NCI-H1694 (cell line): Measurements from ENCODE around the gene OR13C4.
A peak's percentile ranks its signal among the peaks of the same experiment; 100 is the strongest.
"Not testable (repeated sequence)": the region's sequence is repeated elsewhere in the genome, so short reads cannot be mapped to it uniquely, and the experiment has no call there.

Experiments used
- DNase-seq: peaks from one replicate; lab custom pipeline; 2025; lab: John Stamatoyannopoulos, UW

OR13C4 gene

DNA sequence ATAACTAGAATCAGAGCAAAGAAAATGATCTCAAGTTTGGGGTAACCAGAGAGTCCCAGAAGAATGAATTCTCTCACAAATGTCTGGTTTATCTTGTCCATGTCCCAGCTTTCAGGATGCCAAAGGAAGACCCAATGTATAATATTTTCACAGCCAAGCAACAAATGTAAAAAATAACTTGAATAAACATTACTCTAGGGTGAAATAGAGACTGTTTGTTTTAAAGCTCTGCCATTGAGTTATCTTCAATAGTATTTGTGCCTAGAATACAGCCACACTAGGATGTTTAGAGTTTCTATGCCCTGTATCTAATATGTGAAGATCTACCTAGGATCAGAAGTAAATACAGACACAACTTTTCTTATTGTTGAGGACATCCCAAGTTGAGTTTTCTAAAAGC lies at the start of gene OR13C4:
OR13C4 (minus strand) TSS at position 101 of the 400 bp plus-strand sequence; CDS start at position 101, 0 bp downstream.
- no peak for DNase-seq

DNA sequence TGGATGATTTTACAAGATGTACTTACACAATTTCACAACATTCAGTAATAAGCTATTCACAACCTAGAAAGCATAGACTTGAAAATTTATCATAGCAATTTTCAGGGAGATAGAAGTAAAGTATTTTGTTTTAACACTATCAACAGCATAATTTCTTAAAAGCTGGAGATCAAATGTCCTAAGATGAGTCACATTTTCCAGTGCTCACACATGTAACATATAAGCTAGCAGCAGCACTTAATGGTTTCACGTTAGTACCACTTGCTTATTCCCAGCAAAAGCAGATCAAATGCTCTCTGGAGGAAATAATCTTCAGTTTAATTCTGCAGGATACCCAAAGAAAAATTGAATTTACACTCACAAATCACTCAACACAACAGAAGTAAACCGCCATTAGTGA lies 48.4 kb upstream of the OR13C4 start:
- no peak for DNase-seq

DNA sequence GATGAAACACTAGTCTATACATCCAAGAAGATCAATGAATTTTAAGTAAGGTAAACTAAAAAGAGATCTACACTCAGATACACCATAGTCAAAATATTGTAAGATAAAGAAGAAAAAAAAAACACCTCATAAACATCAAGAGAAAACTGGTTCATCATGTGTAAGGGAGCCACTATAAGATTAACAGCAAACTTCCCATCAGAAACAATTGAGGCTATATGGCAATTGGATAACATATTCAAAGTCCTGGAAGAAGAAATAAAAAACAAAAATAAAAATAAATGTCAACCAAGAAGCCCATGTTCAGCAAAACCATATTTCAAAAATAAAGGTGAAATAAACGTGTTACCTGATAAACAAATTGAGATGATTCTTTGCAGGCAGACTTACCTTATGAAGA lies 45.6 kb upstream of the OR13C4 start:
- no peak for DNase-seq

DNA sequence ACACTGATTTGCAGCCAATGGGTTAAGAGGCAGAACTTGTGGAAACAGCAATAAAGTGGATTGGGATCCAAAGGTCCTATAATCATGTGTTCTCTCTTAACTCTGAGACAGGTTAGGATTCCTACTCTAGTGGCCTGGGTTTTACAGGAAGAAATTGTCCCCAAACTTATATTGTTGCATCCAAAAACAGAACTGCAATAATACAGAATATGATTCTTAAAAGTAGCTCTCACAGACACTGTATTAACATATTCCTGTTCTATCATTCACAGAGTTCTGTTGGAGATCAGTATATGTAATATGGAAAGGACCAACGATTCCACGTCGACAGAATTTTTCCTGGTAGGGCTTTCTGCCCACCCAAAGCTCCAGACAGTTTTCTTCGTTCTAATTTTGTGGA lies 41.9 kb upstream of the OR13C4 start, which contains the start of gene OR13C8:
OR13C8 (plus strand) TSS at position 301 of the 400 bp plus-strand sequence; CDS start at position 301, 0 bp downstream.
- no peak for DNase-seq

DNA sequence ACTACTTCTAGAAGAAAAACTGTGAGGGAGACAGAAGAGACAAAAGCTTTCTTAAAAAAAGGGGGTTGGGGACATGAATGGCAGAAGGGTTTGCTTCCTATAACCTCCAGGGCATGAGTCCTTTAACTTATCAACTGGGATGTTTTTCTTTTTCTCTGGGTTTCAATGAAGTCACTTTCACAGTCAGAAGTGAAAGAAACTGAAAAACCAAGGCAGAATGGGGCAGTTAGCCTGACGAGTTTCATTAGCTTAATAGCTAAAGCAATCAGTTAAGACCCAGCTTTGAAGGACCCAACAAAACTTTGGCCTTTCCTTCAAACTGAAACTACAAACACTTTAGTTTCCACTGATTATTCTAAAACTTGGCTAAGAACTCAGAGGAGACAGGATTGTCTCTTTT lies 37.3 kb upstream of the OR13C4 start:
- DNase-seq = no peak

DNA sequence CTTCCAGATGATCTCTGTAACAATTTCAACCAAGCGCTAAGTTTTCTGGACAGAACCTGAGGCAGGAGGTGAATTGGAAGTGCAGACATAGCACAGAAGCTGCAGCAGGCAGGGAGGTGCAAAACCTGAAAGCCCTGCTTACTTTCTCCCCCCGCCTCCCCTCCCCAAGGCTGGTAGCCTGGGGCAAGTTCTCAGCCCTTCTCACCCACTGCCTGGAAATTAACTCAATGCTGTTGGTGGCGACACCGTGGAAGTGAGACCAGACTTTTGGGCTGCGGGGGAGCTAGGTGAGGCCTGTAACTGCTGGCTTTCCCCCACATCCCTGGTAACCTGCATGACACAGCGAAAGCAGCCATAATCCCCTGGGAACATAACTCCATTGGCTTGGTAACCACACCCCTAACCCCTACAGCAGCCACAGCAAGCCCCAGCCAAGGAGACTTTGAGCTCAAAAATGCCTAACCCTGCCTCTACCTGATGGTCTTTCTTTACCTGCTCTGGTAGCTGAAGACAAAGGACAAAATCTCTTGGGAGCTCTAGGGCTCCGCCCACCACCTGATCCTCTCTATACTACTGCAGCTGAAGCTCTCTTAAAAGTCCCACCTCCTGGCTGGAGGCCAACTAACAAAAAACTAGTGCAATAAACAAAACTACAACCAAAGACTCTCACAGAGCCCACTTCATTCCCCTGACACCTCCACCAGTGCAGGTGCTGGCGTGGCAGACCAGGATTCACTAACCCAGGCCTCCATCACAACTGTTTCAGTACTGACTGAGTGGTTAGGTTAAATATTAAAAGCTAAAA lies 30.0 kb upstream of the OR13C4 start:
- DNase-seq = no peak

DNA sequence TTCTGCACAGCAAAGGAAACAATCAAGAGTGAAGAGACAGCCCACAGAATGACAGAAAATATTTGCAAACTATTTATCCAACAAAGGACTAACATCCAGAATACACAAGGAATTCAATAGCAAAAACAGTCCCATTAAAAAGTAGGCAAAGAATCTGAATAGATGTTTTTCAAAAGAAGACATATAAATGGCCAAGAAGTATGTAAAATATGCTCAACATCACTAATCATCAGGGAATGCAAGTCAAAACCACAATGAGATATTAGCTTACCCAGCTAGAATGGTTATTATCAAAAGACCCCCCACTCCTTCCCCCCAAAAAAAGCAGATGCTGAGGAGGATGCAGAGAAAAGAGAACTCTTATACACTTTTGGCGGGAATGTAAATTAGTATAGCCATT lies 28.5 kb upstream of the OR13C4 start:
- DNase-seq = no peak

DNA sequence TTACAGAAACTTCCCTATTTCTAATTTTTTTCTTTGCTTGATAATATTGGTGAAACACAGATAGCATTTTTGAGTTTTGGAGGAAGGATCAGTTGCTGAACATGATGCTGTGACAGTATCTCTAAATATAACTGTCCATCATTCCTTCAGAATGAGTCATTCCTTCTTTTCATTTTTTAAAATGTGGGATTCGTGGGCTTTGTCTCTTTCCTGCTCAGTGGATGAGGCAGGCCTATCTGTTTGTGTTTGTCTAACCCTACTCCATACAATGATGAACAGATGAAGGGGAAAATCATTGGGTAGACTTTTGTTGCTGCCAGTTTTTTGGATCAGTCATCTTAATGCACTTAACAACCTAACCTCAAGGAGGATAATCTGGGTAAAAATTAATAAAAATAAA lies 26.3 kb upstream of the OR13C4 start:
- DNase-seq = no peak

DNA sequence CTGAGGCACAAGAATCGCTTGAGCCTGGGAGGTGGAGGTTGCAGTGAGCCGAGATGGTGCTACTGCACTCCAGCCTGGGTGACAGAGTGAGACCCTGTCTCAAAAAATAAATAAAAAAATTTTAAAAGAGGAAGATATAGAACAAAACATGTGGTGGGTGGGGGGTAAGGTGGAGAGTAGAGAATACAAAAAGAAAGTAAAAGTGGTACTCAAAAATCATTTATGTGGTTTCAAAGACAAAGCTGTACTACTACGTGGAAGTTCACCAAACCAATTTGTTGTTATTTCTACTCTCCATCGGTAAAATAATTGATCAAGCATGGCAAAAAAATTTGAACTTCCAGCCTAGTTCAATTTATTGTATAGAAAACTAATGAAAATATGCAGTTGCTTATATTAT lies 17.6 kb upstream of the OR13C4 start:
- DNase-seq = no peak

DNA sequence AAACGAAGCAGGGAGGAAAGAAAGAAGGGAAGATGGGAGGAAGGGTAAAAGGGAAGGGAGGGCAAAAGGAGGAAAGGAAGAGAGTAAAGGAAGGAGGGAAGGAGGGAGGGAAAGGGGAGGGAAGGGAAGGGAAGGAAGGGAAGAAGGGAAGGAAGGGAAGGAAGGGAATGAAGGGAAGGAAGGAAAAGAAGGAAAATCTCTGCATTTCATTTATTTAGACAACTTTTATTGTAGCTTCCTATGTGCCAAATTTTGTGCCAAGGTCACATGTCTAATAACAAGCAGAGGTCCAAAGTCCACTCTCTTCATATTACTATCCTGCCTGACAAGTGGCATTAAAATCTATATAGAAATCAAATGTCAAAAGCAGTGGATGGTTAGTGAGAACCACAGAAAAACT lies 12.3 kb upstream of the OR13C4 start:
- DNase-seq = no peak

DNA sequence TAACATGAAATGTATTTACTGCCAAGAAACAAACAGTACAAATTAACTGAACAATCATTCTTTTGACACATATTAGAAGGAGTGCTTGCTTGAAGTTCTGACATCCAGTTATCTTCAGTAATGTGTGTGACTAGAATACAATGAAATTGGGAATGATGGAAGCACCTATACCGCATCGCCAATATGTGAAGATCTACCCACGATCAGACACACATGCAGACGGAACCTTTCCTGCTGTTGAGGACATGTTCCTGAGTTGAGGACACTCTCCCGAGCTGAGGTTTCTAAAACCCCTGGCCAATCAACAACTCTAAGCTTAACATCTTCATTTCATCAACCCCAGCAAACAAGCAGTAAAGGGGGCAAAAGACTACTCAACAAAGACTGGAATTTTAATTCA lies 9.7 kb upstream of the OR13C4 start, which contains the start of gene OR13C3:
OR13C3 (minus strand) TSS at position 101 of the 400 bp plus-strand sequence. CDS start 133 bp downstream, outside the sequence.
- no peak for DNase-seq

DNA sequence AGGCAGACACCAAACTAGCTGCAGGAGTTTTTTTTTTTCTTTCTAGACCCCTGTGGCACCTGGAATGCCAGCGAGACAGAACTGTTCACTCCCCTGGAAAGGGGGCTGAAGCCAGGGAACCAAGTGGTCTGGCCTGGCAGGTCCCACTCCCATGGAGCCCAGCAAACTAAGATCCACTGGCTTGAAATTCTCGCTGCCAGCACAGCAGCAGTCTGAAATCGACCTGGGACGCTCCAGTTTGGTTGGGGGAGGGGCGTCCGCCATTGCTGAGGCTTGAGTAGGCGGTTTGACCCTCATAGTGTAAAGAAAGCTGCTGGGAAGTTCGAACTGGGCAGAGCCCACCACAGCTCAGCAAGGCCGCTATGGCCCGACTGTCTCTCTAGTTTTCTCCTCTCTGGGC lies 6.8 kb downstream of the OR13C4 start:
- DNase-seq = not testable (repeated sequence)

DNA sequence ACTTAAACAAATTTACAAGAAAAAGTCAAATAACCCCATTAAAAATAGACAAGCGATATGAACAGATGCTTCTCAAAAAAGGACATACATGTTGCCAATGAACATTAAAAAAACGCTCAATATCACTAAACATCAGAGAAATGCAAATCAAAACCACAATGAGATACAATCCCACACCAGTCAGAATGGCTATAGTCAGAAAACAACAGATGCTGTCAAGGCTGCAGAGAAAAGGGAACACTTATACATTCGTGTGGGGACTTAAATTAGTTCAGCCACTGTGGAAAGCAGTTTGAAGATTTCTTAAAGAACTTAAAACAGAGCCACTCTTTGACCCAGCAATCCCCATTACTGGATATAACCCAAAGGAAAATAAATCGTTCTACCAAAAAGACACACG lies 12.1 kb downstream of the OR13C4 start:
- no peak for DNase-seq

DNA sequence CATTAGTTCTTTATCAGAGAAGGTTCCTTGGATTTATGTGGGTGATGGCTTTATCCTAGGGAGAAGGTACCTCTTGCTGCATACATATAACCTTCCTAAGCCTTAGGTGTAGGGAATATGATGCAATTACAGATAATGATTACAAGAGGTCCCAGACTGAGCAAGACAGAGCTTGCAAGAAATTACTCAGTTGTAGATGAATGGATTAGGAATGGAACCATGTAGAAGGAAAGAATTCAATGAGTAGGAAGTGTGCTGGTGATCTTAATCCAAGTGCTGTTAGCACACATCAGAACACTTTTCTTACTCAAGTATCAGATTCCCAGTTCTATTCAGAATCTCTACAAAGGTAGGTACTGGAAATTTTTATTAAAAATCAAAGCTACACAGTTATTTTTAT lies 20.4 kb downstream of the OR13C4 start:
- DNase-seq = no peak

DNA sequence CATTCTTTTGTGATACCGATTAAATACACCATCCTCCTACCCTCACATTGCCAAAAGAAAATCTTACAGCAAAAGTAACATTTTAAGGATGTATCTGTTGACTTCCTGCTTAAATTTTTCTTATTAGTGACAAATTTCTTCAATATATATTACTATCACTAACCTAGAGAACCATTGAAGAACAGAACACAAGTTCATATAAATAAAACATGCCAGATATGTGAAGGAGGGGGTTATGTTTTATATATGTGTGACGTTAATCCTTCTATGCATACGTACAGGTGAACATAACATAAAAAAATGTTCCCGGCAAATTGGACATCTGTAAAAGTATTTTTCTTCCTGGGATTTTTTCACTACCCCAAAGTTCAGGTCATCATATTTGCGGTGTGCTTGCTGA lies 23.0 kb downstream of the OR13C4 start, which contains the start of gene OR13F1:
OR13F1 (plus strand) TSS at position 301 of the 400 bp plus-strand sequence; CDS start at position 301, 0 bp downstream.
- DNase-seq = no peak

DNA sequence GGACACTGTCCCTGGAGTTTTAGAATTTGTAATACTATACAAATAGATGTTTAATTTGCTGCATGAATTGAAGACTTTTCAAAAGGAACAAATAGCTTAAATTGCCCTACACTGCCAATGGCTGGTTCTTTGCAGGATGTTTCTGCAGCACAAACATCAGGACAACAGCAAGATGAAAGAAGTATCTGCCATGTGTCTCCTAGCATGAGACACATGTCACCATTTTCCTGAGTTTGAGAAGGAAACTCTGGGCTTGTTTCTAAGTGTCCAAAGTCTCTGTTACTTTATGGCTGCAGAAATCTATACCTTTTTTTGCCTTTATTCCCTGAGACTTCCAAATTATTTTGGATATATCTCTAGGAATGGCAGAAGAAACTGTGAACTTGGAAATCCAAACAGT lies 23.6 kb downstream of the OR13C4 start:
- no peak for DNase-seq

DNA sequence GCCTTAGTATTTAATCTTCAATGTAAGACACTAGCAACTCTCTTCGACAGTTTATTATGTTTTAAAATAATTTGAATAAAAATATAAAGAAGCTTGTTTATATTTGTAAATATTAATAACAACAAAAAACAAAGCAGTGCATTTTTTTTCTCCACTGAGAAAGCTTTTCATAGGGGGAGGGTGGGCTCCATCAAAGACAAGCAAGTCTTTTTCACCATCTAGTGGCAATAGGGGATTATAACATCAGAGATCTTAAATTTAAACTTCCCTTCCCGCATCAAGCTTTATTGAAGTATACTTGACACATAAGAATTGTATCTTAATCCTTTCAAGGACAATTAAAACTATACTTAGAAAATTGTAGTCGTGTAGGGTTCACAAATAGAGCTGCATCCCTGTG lies 32.2 kb downstream of the OR13C4 start:
- DNase-seq = peak; percentile 24

DNA sequence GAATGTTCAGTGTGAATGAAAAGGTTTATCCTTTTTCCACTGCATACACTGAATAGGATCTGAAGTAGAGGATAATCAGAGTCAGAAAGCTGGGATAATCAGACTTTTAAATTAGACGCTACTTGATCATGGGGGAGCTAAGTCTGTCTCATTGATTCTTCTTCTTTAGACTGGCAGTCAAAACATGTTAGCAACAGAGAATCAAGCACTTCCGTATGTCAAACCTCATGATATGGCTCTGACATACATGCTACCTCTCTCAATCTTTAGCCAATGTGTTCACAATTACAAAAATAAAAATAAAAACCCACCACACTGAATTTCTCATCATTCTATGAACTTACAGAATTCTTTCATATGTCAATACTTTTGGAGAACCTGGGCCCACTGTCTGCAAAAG lies 42.0 kb downstream of the OR13C4 start:
- DNase-seq = no peak

DNA sequence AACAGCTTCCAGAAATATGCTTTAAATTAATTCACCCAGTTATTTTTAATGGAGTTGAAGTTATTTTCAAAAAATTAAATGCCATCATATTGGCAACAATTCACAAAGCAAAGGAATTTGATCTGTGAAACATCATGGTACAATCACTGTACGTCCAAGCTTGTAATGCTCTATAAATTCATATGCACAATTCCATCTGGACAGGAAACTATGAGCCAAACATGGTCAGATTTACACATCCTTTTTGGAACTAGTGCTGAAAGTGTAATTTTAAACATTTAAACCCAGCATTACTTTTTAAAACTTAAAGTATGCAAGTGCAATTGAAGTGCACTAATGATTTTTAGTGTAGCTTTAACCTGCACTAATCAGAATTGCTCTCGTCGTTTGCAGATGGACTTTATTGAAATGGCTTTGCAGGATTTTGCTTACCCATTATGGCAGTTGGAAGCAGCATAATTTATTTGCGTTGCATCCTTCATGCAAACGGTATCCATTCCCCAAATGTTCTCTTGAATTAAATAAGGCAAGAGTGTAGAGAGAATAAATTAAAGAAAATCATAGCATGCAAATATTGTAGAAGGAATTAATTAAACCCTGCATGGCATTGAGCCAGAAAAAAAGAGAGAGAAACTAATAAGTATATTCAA lies 44.0 kb downstream of the OR13C4 start:
- DNase-seq = no peak
